BLaER1 (cell line): ENCODE data around the gene LITAF.
A peak's percentile ranks its signal among the peaks of the same experiment; 100 is the strongest.
"Not testable (repeated sequence)": the region's sequence is repeated elsewhere in the genome, so short reads cannot be mapped to it uniquely, and the experiment has no call there.

Experiments
- H3K27ac ChIP-seq: shearing (Covaris generic); formaldehyde crosslinking; 2 replicates; pipeline ENCODE4 v1.8.1; 2022
- H3K27me3 ChIP-seq: shearing (Covaris generic); formaldehyde crosslinking; 2 replicates; pipeline ENCODE4 v1.8.1; 2022
- H3K36me3 ChIP-seq: shearing (Covaris generic); formaldehyde crosslinking; 2 replicates; pipeline ENCODE4 v1.8.1; 2022
- H3K4me1 ChIP-seq: shearing (Covaris generic); formaldehyde crosslinking; 2 replicates; pipeline ENCODE4 v1.8.1; 2022
- H3K4me2 ChIP-seq: shearing (Covaris generic); formaldehyde crosslinking; 2 replicates; pipeline ENCODE4 v1.8.1; 2022
- H3K4me3 ChIP-seq: shearing (Covaris generic); formaldehyde crosslinking; 2 replicates; pipeline ENCODE4 v1.8.1; 2022
- H3K9ac ChIP-seq: shearing (Covaris generic); formaldehyde crosslinking; 2 replicates; pipeline ENCODE4 v1.8.1; 2022
- H3K9me3 ChIP-seq: shearing (Covaris generic); formaldehyde crosslinking; 2 replicates; pipeline ENCODE4 v1.8.1; 2022
- H4K20me1 ChIP-seq: shearing (Covaris generic); formaldehyde crosslinking; 2 replicates; pipeline ENCODE4 v1.8.1; 2022
- Cebpa-rat ChIP-seq: shearing (Covaris generic); IDR thresholded peaks from 2 replicates; pipeline ENCODE4 v1.8.1; 2022

Gene LITAF

GRCh38 chr16:11514283-11514682 is 72.4 kb downstream of the LITAF start:
- TF ChIP-seq Cebpa-rat: no peak
- Histone ChIP-seq H3K9ac (no peak overlapping the region), H4K20me1 (no peaks in the 10 kb centered on the region), H3K4me2 (no peak overlapping the region), H3K4me3 (no peak overlapping the region), H3K27me3 (no peaks in the 10 kb centered on the region), H3K4me1 (peaks cover 42% of the 10 kb centered on the region), H3K9me3 (no peaks in the 10 kb centered on the region), H3K36me3 (no peaks in the 10 kb centered on the region), H3K27ac (no peak overlapping the region)

GRCh38 chr16:11513366-11513765 is 73.4 kb downstream of the LITAF start:
- not testable (repeated sequence) for H3K27me3 ChIP-seq, H3K27ac ChIP-seq, H4K20me1 ChIP-seq, H3K36me3 ChIP-seq, H3K4me2 ChIP-seq, H3K4me3 ChIP-seq, H3K9ac ChIP-seq, H3K9me3 ChIP-seq
- H3K4me1 ChIP-seq: peaks cover 51% of the 10 kb centered on the region

- Histone ChIP-seq H3K9me3 (no peaks in the 10 kb centered on the region), H3K4me3 (no peak overlapping the region), H3K27ac (no peak overlapping the region), H4K20me1 (no peaks in the 10 kb centered on the region), H3K36me3 (no peaks in the 10 kb centered on the region), H3K9ac (no peak overlapping the region), H3K27me3 (no peaks in the 10 kb centered on the region), H3K4me2 (no peak overlapping the region), H3K4me1 (peaks cover 52% of the 10 kb centered on the region)
- no peak for TF ChIP-seq Cebpa-rat
Observed at GRCh38 chr16:11511801-11512200, 74.9 kb downstream of the LITAF start.

- Histone ChIP-seq H3K36me3 (no peaks in the 10 kb centered on the region), H3K27me3 (no peaks in the 10 kb centered on the region), H3K4me2 (no peak overlapping the region), H3K9me3 (no peaks in the 10 kb centered on the region), H3K4me1 (peaks cover 51% of the 10 kb centered on the region), H3K4me3 (no peak overlapping the region), H3K27ac (no peak overlapping the region), H4K20me1 (no peaks in the 10 kb centered on the region), H3K9ac (no peak overlapping the region)
- no peak for TF ChIP-seq Cebpa-rat
Observed at GRCh38 chr16:11511328-11511727, 75.4 kb downstream of the LITAF start.

- Histone ChIP-seq H3K9me3 (no peaks in the 10 kb centered on the region), H3K4me1 (peaks cover 56% of the 10 kb centered on the region), H3K36me3 (no peaks in the 10 kb centered on the region), H3K4me3 (no peak overlapping the region), H3K27me3 (no peaks in the 10 kb centered on the region), H3K9ac (peak overlapping the region; percentile 24; the same call in 1 of the 2 replicates), H3K4me2 (peak overlapping the region; percentile 91), H3K27ac (peak overlapping the region; percentile 53; the same call in 1 of the 2 replicates), H4K20me1 (no peaks in the 10 kb centered on the region)
- no peak for TF ChIP-seq Cebpa-rat
Observed at GRCh38 chr16:11510178-11510973, 76.3 kb downstream of the LITAF start.

- Histone ChIP-seq H3K27ac (peak overlapping the region; percentile 89), H3K4me1 (peaks cover 80% of the 10 kb centered on the region), H3K4me3 (no peak overlapping the region), H3K4me2 (peak overlapping the region; percentile 91), H3K9ac (peak overlapping the region; percentile 53), H3K36me3 (no peaks in the 10 kb centered on the region), H3K9me3 (no peaks in the 10 kb centered on the region), H4K20me1 (no peaks in the 10 kb centered on the region), H3K27me3 (no peaks in the 10 kb centered on the region)
- TF ChIP-seq Cebpa-rat: no peak
Observed at GRCh38 chr16:11507991-11508390, 78.7 kb downstream of the LITAF start.

- Histone ChIP-seq H3K27me3 (no peaks in the 10 kb centered on the region), H3K4me3 (no peak overlapping the region), H3K4me2 (peak overlapping the region; percentile 91), H3K9ac (peak overlapping the region; percentile 74; the same call in 1 of the 2 replicates), H3K4me1 (peaks cover 86% of the 10 kb centered on the region), H3K27ac (peak overlapping the region; percentile 89), H3K36me3 (no peaks in the 10 kb centered on the region), H4K20me1 (no peaks in the 10 kb centered on the region), H3K9me3 (no peaks in the 10 kb centered on the region)
- TF ChIP-seq Cebpa-rat: no peak
Observed at GRCh38 chr16:11507350-11507749, 79.4 kb downstream of the LITAF start.

GRCh38 chr16:11506741-11507305 is 79.9 kb downstream of the LITAF start:
- Histone ChIP-seq H3K4me1 (peaks cover 91% of the 10 kb centered on the region), H3K4me2 (peak overlapping the region; percentile 91), H4K20me1 (no peaks in the 10 kb centered on the region), H3K27me3 (no peaks in the 10 kb centered on the region), H3K9ac (peak overlapping the region; percentile 74), H3K27ac (peak overlapping the region; percentile 89), H3K36me3 (no peaks in the 10 kb centered on the region), H3K4me3 (peak overlapping the region; percentile 50), H3K9me3 (no peaks in the 10 kb centered on the region)
- TF ChIP-seq Cebpa-rat: no peak

GRCh38 chr16:11504261-11504660 is 82.5 kb downstream of the LITAF start:
- H3K36me3 ChIP-seq, H3K9me3 ChIP-seq, H3K27me3 ChIP-seq, H4K20me1 ChIP-seq: not testable (repeated sequence)
- peaks cover 99% of the 10 kb centered on the region for H3K4me1 ChIP-seq
- H3K4me3 ChIP-seq: peak overlapping the region; percentile 45; the same call in 1 of the 2 replicates
- TF ChIP-seq Cebpa-rat: peak; percentile 43; the same call in 1 of the 2 replicates
- peak overlapping the region; percentile 81; the same call in 1 of the 2 replicates for H3K9ac ChIP-seq
- peak overlapping the region; percentile 89 for H3K27ac ChIP-seq
- H3K4me2 ChIP-seq: peak overlapping the region; percentile 91

GRCh38 chr16:11503566-11503965 is 83.2 kb downstream of the LITAF start:
- peaks cover 96% of the 10 kb centered on the region for H3K4me1 ChIP-seq
- H4K20me1 ChIP-seq: no peaks in the 10 kb centered on the region
- no peaks in the 10 kb centered on the region for H3K27me3 ChIP-seq
- peak overlapping the region; percentile 45; the same call in 1 of the 2 replicates for H3K4me3 ChIP-seq
- H3K27ac ChIP-seq: peak overlapping the region; percentile 89
- no peaks in the 10 kb centered on the region for H3K9me3 ChIP-seq
- peak overlapping the region; percentile 91 for H3K4me2 ChIP-seq
- peak overlapping the region; percentile 81 for H3K9ac ChIP-seq
- H3K36me3 ChIP-seq: no peaks in the 10 kb centered on the region
- no peak for TF ChIP-seq Cebpa-rat
